ENCODE results near the gene CXCL11. TPM values are rescaled to one million over a fixed set of nuclear protein-coding genes. Genes with fewer than 3 reads are reported as not detected.

CXCL11 gene
- total RNA-seq, 1 donor from 2014 or later: not detected

GRCh38 chr4:76072760-76073159 lies 36.9 kb upstream of the CXCL11 start:
- no peak overlapping the region for H3K4me3 Mint-ChIP-seq
- Histone ChIP-seq H3K4me2 (peak overlapping the region; percentile 25), H3K9ac (no peak overlapping the region), H2AFZ (replicated peaks) (peak overlapping the region; percentile 97), H3K4me1 (peaks cover 10% of the 10 kb centered on the region), H3K79me2 (ENCODE audit: low read depth) (no peaks in the 10 kb centered on the region), H3K36me3 (no peaks in the 10 kb centered on the region), H3K27me3 (no peaks in the 10 kb centered on the region), H4K20me1 (ENCODE audit: low read depth) (no peaks in the 10 kb centered on the region), H3K27ac (no peak overlapping the region), H3F3A (ENCODE audit: low read depth) (no peaks in the 10 kb centered on the region), H3K4me3 (no peak overlapping the region), H3K9me3 (ENCODE audit: low read depth) (no peaks in the 10 kb centered on the region)
- no peak overlapping the region for H3K27ac Mint-ChIP-seq
- no peaks in the 10 kb centered on the region for H3K36me3 Mint-ChIP-seq
- peak; percentile 20 for DNase-seq (ENCODE audit: low spot score)
- TF ChIP-seq, protein P1, sequence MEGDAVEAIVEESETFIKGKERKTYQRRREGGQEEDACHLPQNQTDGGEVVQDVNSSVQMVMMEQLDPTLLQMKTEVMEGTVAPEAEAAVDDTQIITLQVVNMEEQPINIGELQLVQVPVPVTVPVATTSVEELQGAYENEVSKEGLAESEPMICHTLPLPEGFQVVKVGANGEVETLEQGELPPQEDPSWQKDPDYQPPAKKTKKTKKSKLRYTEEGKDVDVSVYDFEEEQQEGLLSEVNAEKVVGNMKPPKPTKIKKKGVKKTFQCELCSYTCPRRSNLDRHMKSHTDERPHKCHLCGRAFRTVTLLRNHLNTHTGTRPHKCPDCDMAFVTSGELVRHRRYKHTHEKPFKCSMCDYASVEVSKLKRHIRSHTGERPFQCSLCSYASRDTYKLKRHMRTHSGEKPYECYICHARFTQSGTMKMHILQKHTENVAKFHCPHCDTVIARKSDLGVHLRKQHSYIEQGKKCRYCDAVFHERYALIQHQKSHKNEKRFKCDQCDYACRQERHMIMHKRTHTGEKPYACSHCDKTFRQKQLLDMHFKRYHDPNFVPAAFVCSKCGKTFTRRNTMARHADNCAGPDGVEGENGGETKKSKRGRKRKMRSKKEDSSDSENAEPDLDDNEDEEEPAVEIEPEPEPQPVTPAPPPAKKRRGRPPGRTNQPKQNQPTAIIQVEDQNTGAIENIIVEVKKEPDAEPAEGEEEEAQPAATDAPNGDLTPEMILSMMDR (IDR thresholded peaks at IDR 0.05): no peak
- TF ChIP-seq EZH2 (IDR thresholded peaks at IDR 0.05) (no peak), EZH2phosphoT487 (IDR thresholded peaks at IDR 0.05) (no peak)
- H3K9me3 Mint-ChIP-seq: no peaks in the 10 kb centered on the region
- H3K4me1 Mint-ChIP-seq: no peaks in the 10 kb centered on the region
- H3K27me3 Mint-ChIP-seq (ENCODE audit: insufficient read depth, low read depth): no peaks in the 10 kb centered on the region

DNA sequence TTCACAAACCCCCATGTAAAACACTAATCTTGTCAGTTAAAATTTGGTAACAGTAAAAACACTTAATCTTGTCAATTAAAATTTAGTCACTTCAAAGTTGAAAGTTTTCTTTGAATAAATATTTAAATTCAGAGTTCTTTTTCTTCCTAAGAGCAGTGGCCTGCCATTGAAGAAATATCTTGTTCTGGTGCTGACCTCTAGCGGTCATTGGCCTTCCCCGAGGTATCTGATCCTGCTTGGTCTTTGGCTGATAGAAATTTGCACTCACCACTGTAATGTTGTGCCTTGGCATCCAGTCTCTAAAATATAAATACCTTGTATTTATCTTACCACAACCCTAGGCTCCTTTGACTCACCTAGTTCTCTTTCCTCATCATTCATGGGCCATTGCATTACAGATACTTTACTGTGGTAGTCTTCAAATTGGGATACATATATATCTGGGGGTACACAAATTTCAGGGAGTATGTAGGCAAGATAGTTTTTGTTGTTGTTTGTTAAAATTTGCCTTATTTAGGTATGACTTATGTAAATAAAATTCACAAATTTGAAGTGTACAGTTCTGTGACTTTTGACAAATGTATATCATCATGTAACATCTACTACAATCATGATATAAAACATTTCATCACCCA lies 31.9 kb upstream of the CXCL11 start:
- H3K9ac ChIP-seq: no peak overlapping the region
- no peaks in the 10 kb centered on the region for H3K27me3 ChIP-seq
- no peak overlapping the region for H3K4me2 ChIP-seq
- Mint-ChIP-seq H3K9me3 (no peaks in the 10 kb centered on the region), H3K27me3 (ENCODE audit: insufficient read depth, low read depth) (no peaks in the 10 kb centered on the region), H3K27ac (no peak overlapping the region), H3K36me3 (no peaks in the 10 kb centered on the region), H3K4me3 (no peak overlapping the region), H3K4me1 (no peaks in the 10 kb centered on the region)
- H3K4me1 ChIP-seq: peaks cover 5% of the 10 kb centered on the region
- no peak overlapping the region for H3K27ac ChIP-seq
- no peaks in the 10 kb centered on the region for H3K79me2 ChIP-seq (ENCODE audit: low read depth)
- H4K20me1 ChIP-seq (ENCODE audit: low read depth): no peaks in the 10 kb centered on the region
- H2AFZ ChIP-seq (replicated peaks): no peak overlapping the region
- no peaks in the 10 kb centered on the region for H3F3A ChIP-seq (ENCODE audit: low read depth)
- DNase-seq (ENCODE audit: low spot score): peak; percentile 81
- TF ChIP-seq, protein P1 (IDR thresholded peaks at IDR 0.05): peak; percentile 96
- TF ChIP-seq EZH2 (IDR thresholded peaks at IDR 0.05) (no peak), EZH2phosphoT487 (IDR thresholded peaks at IDR 0.05) (no peak)
- H3K4me3 ChIP-seq: no peak overlapping the region
- no peaks in the 10 kb centered on the region for H3K9me3 ChIP-seq (ENCODE audit: low read depth)
- H3K36me3 ChIP-seq: no peaks in the 10 kb centered on the region

DNA sequence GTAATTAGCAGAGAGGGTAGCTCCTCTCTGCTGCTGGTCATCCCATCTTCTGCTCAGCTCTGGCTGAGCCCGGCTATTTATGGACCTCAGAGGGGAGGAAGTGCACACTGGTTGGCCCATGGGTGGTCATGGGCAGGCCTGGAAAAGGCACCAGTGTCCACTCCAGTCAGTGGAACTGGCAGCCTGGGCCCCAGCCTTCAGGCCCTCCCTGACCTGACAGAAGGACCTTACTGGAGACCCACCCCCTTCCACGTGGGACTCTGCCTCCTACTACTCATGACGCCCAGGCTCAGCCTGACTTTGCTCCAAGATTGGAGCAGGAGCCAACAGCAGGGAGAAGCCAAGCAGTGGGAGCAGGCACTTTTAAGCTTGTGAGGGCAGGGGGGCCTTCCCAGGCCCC lies 30.7 kb upstream of the CXCL11 start:
- H3K9me3 ChIP-seq (ENCODE audit: low read depth): no peaks in the 10 kb centered on the region
- Mint-ChIP-seq H3K27me3 (ENCODE audit: insufficient read depth, low read depth) (no peaks in the 10 kb centered on the region), H3K9me3 (no peaks in the 10 kb centered on the region), H3K4me1 (no peaks in the 10 kb centered on the region), H3K27ac (no peak overlapping the region), H3K4me3 (no peak overlapping the region), H3K36me3 (no peaks in the 10 kb centered on the region)
- H3K4me3 ChIP-seq: no peak overlapping the region
- H3K4me1 ChIP-seq: no peaks in the 10 kb centered on the region
- no peaks in the 10 kb centered on the region for H3K27me3 ChIP-seq
- H3K9ac ChIP-seq: no peak overlapping the region
- no peak overlapping the region for H3K27ac ChIP-seq
- H3K4me2 ChIP-seq: no peak overlapping the region
- no peaks in the 10 kb centered on the region for H3F3A ChIP-seq (ENCODE audit: low read depth)
- no peak overlapping the region for H2AFZ ChIP-seq (replicated peaks)
- no peaks in the 10 kb centered on the region for H3K79me2 ChIP-seq (ENCODE audit: low read depth)
- H4K20me1 ChIP-seq (ENCODE audit: low read depth): no peaks in the 10 kb centered on the region
- no peak for DNase-seq (ENCODE audit: low spot score)
- TF ChIP-seq, protein P1 (IDR thresholded peaks at IDR 0.05): no peak
- TF ChIP-seq EZH2 (IDR thresholded peaks at IDR 0.05): no peak
- no peak for TF ChIP-seq EZH2phosphoT487 (IDR thresholded peaks at IDR 0.05)
- H3K36me3 ChIP-seq: no peaks in the 10 kb centered on the region
